HepG2 (cell line): ENCODE data around the gene SUPT6H. TPM values are rescaled to one million over a fixed set of nuclear protein-coding genes. Genes with fewer than 3 reads are reported as not detected.

Source experiments
- CCDC6 ChIP-seq: sonication (generic); formaldehyde crosslinking; IDR thresholded peaks from 2 replicates; pipeline ENCODE4 v1.8.1; 2022; ENCODE audit warnings: mild to moderate bottlenecking, missing genetic modification reagents, moderate library complexity
- EHMT2 ChIP-seq: fragments of 200-600 bp; sonication (generic); IDR thresholded peaks from 2 replicates; pipeline ENCODE4 v1.7.0; 2017; ENCODE audit warnings: antibody characterized with exemption, low read depth, low read length, borderline replicate concordance
- ELF1 ChIP-seq: sonication (generic); formaldehyde crosslinking; IDR thresholded peaks from 2 replicates; pipeline ENCODE4 v1.4.0; 2020; ENCODE audit warnings: missing genetic modification reagents
- FOSL1 ChIP-seq: sonication (generic); formaldehyde crosslinking; IDR thresholded peaks from 2 replicates; pipeline ENCODE4 v1.9.0; 2021; ENCODE audit warnings: missing genetic modification reagents, borderline replicate concordance
- HNRNPL ChIP-seq: fragments of 200-400 bp; formaldehyde crosslinking; IDR thresholded peaks from 2 replicates; pipeline ENCODE4 v1.6.1; 2017; ENCODE audit warnings: mild to moderate bottlenecking, low read depth, low read length
- LCORL ChIP-seq, 2 experiments: fragments of 450-650 bp in 1 of 2; sonication (generic) in 1 of 2; formaldehyde crosslinking in 1 of 2; IDR thresholded peaks; 2 replicates each; pipeline versions ENCODE4 v1.5.0 to v1.6.1; 2017 to 2020; ENCODE audit warnings: antibody characterized with exemption in 1 of 2, missing genetic modification reagents in 1 of 2
- MAF1 ChIP-seq: sonication (generic); formaldehyde crosslinking; IDR thresholded peaks from 2 replicates; pipeline ENCODE4 v1.5.0; 2020; ENCODE audit warnings: missing genetic modification reagents, borderline replicate concordance
- MXD1 ChIP-seq: sonication (generic); formaldehyde crosslinking; IDR thresholded peaks from 2 replicates; pipeline ENCODE4 v1.4.0; 2020; ENCODE audit warnings: mild to moderate bottlenecking, missing genetic modification reagents
- PCBP2 ChIP-seq: fragments of 200-400 bp; formaldehyde crosslinking; optimal IDR thresholded peaks from 2 replicates; pipeline ENCODE3; 2018; ENCODE audit warnings: low read length, low read depth; ENCODE audit not compliant: poor library complexity, severe bottlenecking
- PITX1 ChIP-seq: sonication (generic); formaldehyde crosslinking; IDR thresholded peaks from 2 replicates; pipeline ENCODE4 v1.5.1; 2020; ENCODE audit warnings: mild to moderate bottlenecking, missing genetic modification reagents
- PRPF4 ChIP-seq: fragments of 200-400 bp; formaldehyde crosslinking; IDR thresholded peaks from 2 replicates; pipeline ENCODE4 v1.6.1; 2016; ENCODE audit warnings: low read length, low read depth; ENCODE audit not compliant: poor library complexity, severe bottlenecking
- SMARCE1 ChIP-seq: fragments of 450-650 bp; IDR thresholded peaks from 2 replicates; pipeline ENCODE4 v1.6.1; 2017; ENCODE audit warnings: borderline replicate concordance
- SRSF1 ChIP-seq: fragments of 200-400 bp; formaldehyde crosslinking; optimal IDR thresholded peaks from 2 replicates; pipeline ENCODE3; 2017; ENCODE audit warnings: mild to moderate bottlenecking, low read depth, low read length, moderate library complexity
- STAT5B ChIP-seq: sonication (generic); formaldehyde crosslinking; IDR thresholded peaks from 2 replicates; pipeline ENCODE4 v1.4.0; 2020; ENCODE audit warnings: missing genetic modification reagents
- TBX3 ChIP-seq: fragments of 450-650 bp; IDR thresholded peaks from 2 replicates; pipeline ENCODE4 v1.6.1; 2017; ENCODE audit warnings: antibody characterized with exemption, mild to moderate bottlenecking, inconsistent platforms, borderline replicate concordance
- ZFP36L1 ChIP-seq: sonication (generic); formaldehyde crosslinking; IDR thresholded peaks from 2 replicates; pipeline ENCODE4 v1.8.0; 2022; ENCODE audit warnings: mild to moderate bottlenecking, missing genetic modification reagents, moderate library complexity
- ZNF121 ChIP-seq: sonication (generic); formaldehyde crosslinking; IDR thresholded peaks from 2 replicates; pipeline ENCODE4 v1.5.0; 2020; ENCODE audit warnings: mild to moderate bottlenecking, missing genetic modification reagents
- ZNF20 ChIP-seq: sonication (generic); formaldehyde crosslinking; IDR thresholded peaks from 2 replicates; pipeline ENCODE4 v1.4.0; 2020; ENCODE audit warnings: mild to moderate bottlenecking, moderate library complexity, missing genetic modification reagents
- ZNF24 ChIP-seq: fragments of 450-650 bp; IDR thresholded peaks from 2 replicates; pipeline ENCODE4 v1.6.1; 2017; ENCODE audit warnings: antibody characterized with exemption, mild to moderate bottlenecking
- ZNF615 ChIP-seq: sonication (generic); formaldehyde crosslinking; IDR thresholded peaks from 2 replicates; pipeline ENCODE4 v1.5.0; 2020; ENCODE audit warnings: mild to moderate bottlenecking, missing genetic modification reagents, borderline replicate concordance
- ZNF644 ChIP-seq: IDR thresholded peaks from 2 replicates; pipeline ENCODE4 v1.6.1; 2016; ENCODE audit warnings: low read depth
- ZNF674 ChIP-seq: sonication (generic); formaldehyde crosslinking; IDR thresholded peaks from 2 replicates; pipeline ENCODE4 v1.5.0; 2020; ENCODE audit warnings: low read depth, mild to moderate bottlenecking, missing genetic modification reagents
- ZNF740 ChIP-seq: sonication (generic); formaldehyde crosslinking; IDR thresholded peaks from 2 replicates; pipeline ENCODE4 v1.4.0; 2020; ENCODE audit warnings: missing genetic modification reagents
- ZNF841 ChIP-seq: sonication (generic); formaldehyde crosslinking; IDR thresholded peaks from 2 replicates; pipeline ENCODE4 v1.8.1; 2023; ENCODE audit warnings: missing genetic modification reagents, borderline replicate concordance
- ZNF879 ChIP-seq: sonication (generic); formaldehyde crosslinking; IDR thresholded peaks from 2 replicates; pipeline ENCODE4 v1.8.1; 2023; ENCODE audit warnings: missing genetic modification reagents
- ZSCAN12 ChIP-seq: sonication (generic); formaldehyde crosslinking; IDR thresholded peaks from 2 replicates; pipeline ENCODE4 v1.9.0; 2021; ENCODE audit warnings: mild to moderate bottlenecking, missing genetic modification reagents
- polyA plus RNA-seq, 8 experiments: library from polyadenylated mRNA; depleted of rRNA in 3 of 8; stranded (reverse) in 7 of 8; unstranded in 1 of 8; fragments of >200 nt; fragmentation: Illumina TruSeq in 4 of 8; extraction: Trizol in 4 of 8; gene quantifications; 2 replicates each; pipeline versions ENCODE4 v1.2.1 to v1.2.3, GENCODE V29; 2011 to 2016; ENCODE audit warnings: low read depth in 4 of 8, missing spikeins in 1 of 8, mixed read lengths in 1 of 8; ENCODE audit not compliant: insufficient read depth in 1 of 8
- total RNA-seq, 5 experiments: library from RNA; depleted of rRNA; stranded (reverse); fragments of >200 nt; fragmentation: Illumina TruSeq; extraction: Trizol; gene quantifications; 2 replicates each; pipeline ENCODE4 v1.2.3, GENCODE V29; 2016; ENCODE audit warnings: low read depth in 1 of 5

Gene SUPT6H
- total and polyA plus RNA-seq, 2 of the 13 experiments (the other 11 are each of a cell fraction or from before 2014, with no cell fraction given) = 32.7 to 39.9 TPM

- TF ChIP-seq EHMT2 (no peak), TBX3 (no peak), ZFP36L1 (CRISPR knock-in tag) (peak; percentile 46; the same call in 1 of the 2 replicates), HNRNPL (peak; percentile 89), PRPF4 (no peak), ZNF615 (no peak), ZNF674 (CRISPR knock-in tag) (no peak), ZNF644 (CRISPR knock-in tag) (no peak), ZNF20 (CRISPR knock-in tag) (no peak), ZNF121 (no peak), CCDC6 (CRISPR knock-in tag) (no peak; the same call in 1 of the 2 replicates), ZNF879 (CRISPR knock-in tag) (no peak), PCBP2 (no peak), SRSF1 (peak; percentile 47), MXD1 (CRISPR knock-in tag) (0 out of 2 replicates have a peak, but pooled peaks have one; percentile 69), ZNF24 (no peak), ZNF841 (CRISPR knock-in tag) (no peak), MAF1 (CRISPR knock-in tag) (no peak), ZNF740 (CRISPR knock-in tag) (peak; percentile 13; the same call in 1 of the 2 replicates), ELF1 (CRISPR knock-in tag) (peak; percentile 8; the same call in 1 of the 2 replicates), PITX1 (CRISPR knock-in tag) (no peak), FOSL1 (no peak), SMARCE1 (no peak), LCORL (IDR thresholded peaks at IDR 0.05) (no peak), LCORL (CRISPR knock-in tag; IDR thresholded peaks at IDR 0.05) (no peak), ZSCAN12 (CRISPR knock-in tag) (no peak), STAT5B (no peak)
Observed at GRCh38 chr17:28710861-28711722, 49.1 kb downstream of the SUPT6H start (continued).
